SKM-1 (cell line): ENCODE data around the gene ARMC9.
A peak's percentile ranks its signal among the peaks of the same experiment; 100 is the strongest.
"Not testable (repeated sequence)": the region's sequence is repeated elsewhere in the genome, so short reads cannot be mapped to it uniquely, and the experiment has no call there.

Experiments
- DNase-seq: peaks from one replicate; lab custom pipeline; 2025; ENCODE audit not compliant: unreplicated experiment; lab: John Stamatoyannopoulos, UW

Gene ARMC9

GRCh38 chr2:231359441-231359840, 161.0 kb downstream of the ARMC9 start:
- DNase-seq: no peak

GRCh38 chr2:231359948-231360347, 161.5 kb downstream of the ARMC9 start:
- DNase-seq: no peak

- no peak for DNase-seq
Measured at GRCh38 chr2:231360401-231360800, 162.0 kb downstream of the ARMC9 start.

- no peak for DNase-seq
Measured at GRCh38 chr2:231360881-231361371, 162.5 kb downstream of the ARMC9 start.

- DNase-seq: peak; percentile 27
Measured at GRCh38 chr2:231361701-231362554, 163.5 kb downstream of the ARMC9 start.

GRCh38 chr2:231362555-231363184, 164.2 kb downstream of the ARMC9 start:
- DNase-seq: no peak

- no peak for DNase-seq
Measured at GRCh38 chr2:231364061-231364460, 165.6 kb downstream of the ARMC9 start.

- DNase-seq: no peak
Measured at GRCh38 chr2:231364961-231365810, 166.8 kb downstream of the ARMC9 start.

GRCh38 chr2:231367178-231367577, 168.7 kb downstream of the ARMC9 start:
- DNase-seq: no peak

- no peak for DNase-seq
Measured at GRCh38 chr2:231369580-231370428, 171.4 kb downstream of the ARMC9 start.

GRCh38 chr2:231370429-231370748, 172.0 kb downstream of the ARMC9 start:
- no peak for DNase-seq

GRCh38 chr2:231370749-231371429, 172.5 kb downstream of the ARMC9 start:
- DNase-seq: no peak

GRCh38 chr2:231371430-231372054, 173.1 kb downstream of the ARMC9 start:
- no peak for DNase-seq

- DNase-seq: no peak
Measured at GRCh38 chr2:231372326-231372725, 173.9 kb downstream of the ARMC9 start.

- DNase-seq: no peak
Measured at GRCh38 chr2:231373184-231373583, 174.8 kb downstream of the ARMC9 start.

- DNase-seq: no peak
Measured at GRCh38 chr2:231373786-231374349, 175.4 kb downstream of the ARMC9 start.

GRCh38 chr2:231374771-231375170, 176.3 kb downstream of the ARMC9 start:
- DNase-seq: no peak

- DNase-seq: not testable (repeated sequence)
Measured at GRCh38 chr2:231375994-231376615, 177.7 kb downstream of the ARMC9 start.

GRCh38 chr2:231376857-231377256, 178.4 kb downstream of the ARMC9 start:
- no peak for DNase-seq
